SK-N-SH (cell line): ENCODE results near the gene RET. TPM values are rescaled to one million over a fixed set of nuclear protein-coding genes. Genes with fewer than 3 reads are reported as not detected.
"Not testable (repeated sequence)": the region's sequence is repeated elsewhere in the genome, so short reads cannot be mapped to it uniquely, and the experiment has no call there.

ENCODE experiments used
- CTCF ChIA-PET: fragments of 300-600, 350-600 bp; formaldehyde crosslinking; extraction: SDS; loops from one replicate; lab custom pipeline; 2021; lab: Yijun Ruan, JAX
- POLR2A ChIA-PET: fragments of 350-600 bp; sonication (Branson Sonifier 250); formaldehyde crosslinking; extraction: SDS; loops from one replicate; lab custom pipeline; 2020; ENCODE audit warnings: antibody characterized with exemption, inconsistent platforms; lab: Yijun Ruan, JAX
- DNase-seq: peaks from one replicate; pipeline ENCODE4 v3.0.0; 2012
- H2AFZ ChIP-seq: fragments of 200-600 bp; sonication (generic); 2 replicates; pipeline ENCODE4 v1.8.1; 2016; ENCODE audit warnings: antibody characterized with exemption, mild to moderate bottlenecking, low read depth
- H3F3A ChIP-seq: fragments of 200-600 bp; sonication (generic); replicated peaks from 2 replicates; pipeline ENCODE3; 2016; ENCODE audit warnings: antibody characterized with exemption, mild to moderate bottlenecking; ENCODE audit not compliant: insufficient read depth
- H3K27ac ChIP-seq, 2 experiments: fragments of 200-500 bp in 1 of 2; fragments of 200-600 bp in 1 of 2; sonication (Bioruptor generic) in 1 of 2; sonication (generic), shearing (Covaris generic) in 1 of 2; 2 replicates each; pipeline versions ENCODE4 v1.5.1 to v1.6.1; 2014 to 2016; ENCODE audit warnings: low read depth in 2 of 2, inconsistent platforms in 1 of 2, low read length in 1 of 2, mild to moderate bottlenecking in 1 of 2, mixed read lengths in 1 of 2
- H3K27me3 ChIP-seq: fragments of 200-600 bp; sonication (generic), shearing (Covaris generic); 2 replicates; pipeline ENCODE4 v1.6.1; 2016; ENCODE audit warnings: mixed run types; ENCODE audit not compliant: insufficient read depth
- H3K36me3 ChIP-seq, 2 experiments: fragments of 200-500 bp in 1 of 2; fragments of 200-600 bp in 1 of 2; sonication (Bioruptor generic) in 1 of 2; sonication (generic) in 1 of 2; replicated peaks in 1 of 2; 2 replicates each; pipeline versions ENCODE3 to v1.5.1; 2014 to 2016; ENCODE audit warnings: low read length in 1 of 2, mild to moderate bottlenecking in 1 of 2; ENCODE audit not compliant: insufficient read depth in 2 of 2, control insufficient read depth in 1 of 2
- H3K4me1 ChIP-seq, 2 experiments: fragments of 200-500 bp in 1 of 2; fragments of 200-600 bp in 1 of 2; sonication (Bioruptor generic) in 1 of 2; sonication (generic), shearing (Covaris generic) in 1 of 2; 2 replicates each; pipeline versions ENCODE4 v1.5.1 to v1.6.1; 2014 to 2016; ENCODE audit warnings: low read depth in 1 of 2, low read length in 1 of 2, mixed run types in 1 of 2; ENCODE audit not compliant: insufficient read depth in 2 of 2, control insufficient read depth in 1 of 2
- H3K4me2 ChIP-seq: fragments of 200-600 bp; sonication (generic), shearing (Covaris generic); 2 replicates; pipeline ENCODE4 v1.6.1; 2017; ENCODE audit warnings: mixed run types
- H3K4me3 ChIP-seq, 2 experiments: fragments of 200-500 bp in 1 of 2; fragments of 200-600 bp in 1 of 2; sonication (Bioruptor generic) in 1 of 2; sonication (generic), shearing (Covaris generic) in 1 of 2; 2 replicates each; pipeline versions ENCODE4 v1.5.1 to v1.8.1; 2014 to 2016; ENCODE audit warnings: low read depth in 2 of 2, inconsistent platforms in 1 of 2, low read length in 1 of 2, mild to moderate bottlenecking in 1 of 2, mixed read lengths in 1 of 2, moderate library complexity in 1 of 2
- H3K79me2 ChIP-seq: fragments of 200-600 bp; sonication (generic); 2 replicates; pipeline ENCODE4 v1.8.1; 2017; ENCODE audit warnings: mild to moderate bottlenecking; ENCODE audit not compliant: insufficient read depth
- H3K9ac ChIP-seq: fragments of 200-600 bp; sonication (generic); 2 replicates; pipeline ENCODE4 v1.6.1; 2017; ENCODE audit warnings: mixed run types
- H3K9me2 ChIP-seq: fragments of 200-600 bp; sonication (generic); 2 replicates; pipeline ENCODE4 v1.6.1; 2017; ENCODE audit warnings: mixed run types
- H3K9me3 ChIP-seq: fragments of 200-600 bp; sonication (generic); 2 replicates; pipeline ENCODE4 v1.6.1; 2017; ENCODE audit warnings: mixed run types, mild to moderate bottlenecking, moderate library complexity
- H4K20me1 ChIP-seq: fragments of 200-600 bp; sonication (generic); 2 replicates; pipeline ENCODE4 v1.6.1; 2017; ENCODE audit warnings: mild to moderate bottlenecking, mixed run types; ENCODE audit not compliant: insufficient read depth
- EP300 ChIP-seq, 2 experiments: IDR thresholded peaks; 2 replicates each; pipeline versions ENCODE4 v1.4.0 to v1.6.1; 2012; ENCODE audit warnings: borderline replicate concordance in 1 of 2, low read depth in 1 of 2, low read length in 1 of 2
- GATA2 ChIP-seq: sonication (generic); formaldehyde crosslinking; IDR thresholded peaks from 2 replicates; pipeline ENCODE4 v1.5.0; 2020; ENCODE audit warnings: mild to moderate bottlenecking, missing genetic modification reagents
- MXI1 ChIP-seq: IDR thresholded peaks from 2 replicates; pipeline ENCODE4 v1.6.1; 2012; ENCODE audit warnings: mild to moderate bottlenecking, low read depth, low read length, improper control_type of control experiment
- RAD21 ChIP-seq: IDR thresholded peaks from 2 replicates; pipeline ENCODE4 v1.6.1; 2012; ENCODE audit warnings: mild to moderate bottlenecking, low read length
- REST ChIP-seq: IDR thresholded peaks from 2 replicates; pipeline ENCODE4 v1.6.1; 2012; ENCODE audit warnings: mild to moderate bottlenecking, low read depth, low read length, moderate library complexity
- RFX5 ChIP-seq: IDR thresholded peaks from 2 replicates; pipeline ENCODE4 v1.6.1; 2012; ENCODE audit warnings: mild to moderate bottlenecking, improper control_type of control experiment, low read length
- SMC3 ChIP-seq: IDR thresholded peaks from 2 replicates; pipeline ENCODE4 v1.6.1; 2012; ENCODE audit warnings: low read depth, low read length, improper control_type of control experiment
- TCF12 ChIP-seq: IDR thresholded peaks from 2 replicates; pipeline ENCODE4 v1.4.0; 2012
- WGBS: methylation state at CpG from one replicate; pipeline ENCODE4 v1.1.6; 2017; ENCODE audit warnings: low lambda C conversion rate; 5-methylcytosine and 5-hydroxymethylcytosine counted together
- polyA plus RNA-seq, 3 experiments: library from polyadenylated mRNA; depleted of rRNA; stranded (reverse); fragments of >200 nt; gene quantifications; 2 replicates each; pipeline ENCODE4 v1.2.3, GENCODE V29; 2012

RET gene
- polyA plus RNA-seq, 1 of the 3 experiments (the other 2 are of a cell fraction), result 3.2 TPM

GRCh38 chr10:43093423-43094076 lies 16.7 kb downstream of the RET start:
- CTCF ChIA-PET, result interaction anchor here (0.6 to 4.9 kb wide), 11 partner anchors 9 to 227 kb away, joined by 3 to 53 read pairs (median 5); no protein-coding TSS in a partner anchor
- no peak overlapping the region for H3K4me3 ChIP-seq
- TF ChIP-seq SMC3, result peak; percentile 31; the same call in 1 of the 2 replicates
- TF ChIP-seq RFX5, result no peak
- TF ChIP-seq RAD21, result peak; percentile 64
- TF ChIP-seq REST, result peak; percentile 75; the same call in 1 of the 2 replicates
- no peak for TF ChIP-seq TCF12
- TF ChIP-seq, all 33 proteins: peak for 3
- no peaks in the 10 kb centered on the region for H3K79me2 ChIP-seq
- no peak overlapping the region for H3K4me2 ChIP-seq
- no peaks in the 10 kb centered on the region for H3F3A ChIP-seq
- no peaks in the 10 kb centered on the region for H3K9me3 ChIP-seq
- H3K9ac ChIP-seq, result no peak overlapping the region
- peaks cover 0 to 84% of the 10 kb centered on the region in 2 experiments; a peak in 2 of 4 replicates for H3K4me1 ChIP-seq
- 25% methylated on average over 12 of the region's 12 CpGs for WGBS
- DNase-seq, result peak; percentile 84
- no peak overlapping the region for H2AFZ ChIP-seq
- H4K20me1 ChIP-seq, result no peaks in the 10 kb centered on the region
- H3K9me2 ChIP-seq, result no peaks in the 10 kb centered on the region
- POLR2A ChIA-PET, result interaction anchor here (0.6 to 3.1 kb wide), 5 partner anchors 8 to 117 kb away, joined by 3 to 17 read pairs (median 5); no protein-coding TSS in a partner anchor
- no peaks in the 10 kb centered on the region for H3K36me3 ChIP-seq
- H3K27ac ChIP-seq, result peak overlapping the region in 1 of 2 experiments; percentile 56; a peak in 2 of 4 replicates
- H3K27me3 ChIP-seq, result no peaks in the 10 kb centered on the region

GRCh38 chr10:43094085-43094484 lies 17.2 kb downstream of the RET start:
- no peaks in the 10 kb centered on the region for H3K36me3 ChIP-seq
- peaks cover 0 to 82% of the 10 kb centered on the region in 2 experiments; a peak in 2 of 4 replicates for H3K4me1 ChIP-seq
- CTCF ChIA-PET, result interaction anchor here (0.6 to 4.9 kb wide), 14 partner anchors 9 to 227 kb away, joined by 3 to 53 read pairs (median 4); no protein-coding TSS in a partner anchor
- H3K9me2 ChIP-seq, result no peaks in the 10 kb centered on the region
- no peaks in the 10 kb centered on the region for H3K27me3 ChIP-seq
- H3K27ac ChIP-seq, result peak overlapping the region in 1 of 2 experiments; percentile 51; a peak in 1 of 4 replicates
- H3K9me3 ChIP-seq, result no peaks in the 10 kb centered on the region
- no peak overlapping the region for H2AFZ ChIP-seq
- DNase-seq, result peak; percentile 76
- no peak overlapping the region for H3K9ac ChIP-seq
- H3F3A ChIP-seq, result no peaks in the 10 kb centered on the region
- H4K20me1 ChIP-seq, result no peaks in the 10 kb centered on the region
- 55% methylated on average over 7 of the region's 9 CpGs for WGBS
- POLR2A ChIA-PET, result interaction anchor here (0.6 to 3.1 kb wide), 6 partner anchors 9 to 123 kb away, joined by 3 to 17 read pairs (median 5); no protein-coding TSS in a partner anchor
- TF ChIP-seq GATA2, result no peak
- peak in 1 of 2 experiments; percentile 69; a peak in 1 of 4 replicates for TF ChIP-seq EP300 (IDR thresholded peaks at IDR 0.05; ENCODE audit: borderline replicate concordance in 1 of 2, low read depth in 1 of 2, low read length in 1 of 2)
- peak; percentile 86 for TF ChIP-seq MXI1
- no peak overlapping the region for H3K4me2 ChIP-seq
- H3K79me2 ChIP-seq, result no peaks in the 10 kb centered on the region
- H3K4me3 ChIP-seq, result no peak overlapping the region; a peak in 1 of 4 replicates

GRCh38 chr10:43099339-43099738 lies 22.5 kb downstream of the RET start:
- POLR2A ChIA-PET, DNase-seq, H3K4me2 ChIP-seq, H3K36me3 ChIP-seq, H3K9me2 ChIP-seq, H3K27me3 ChIP-seq, H3K4me3 ChIP-seq, H3K9ac ChIP-seq, H3F3A ChIP-seq, H4K20me1 ChIP-seq, H3K9me3 ChIP-seq, H3K79me2 ChIP-seq, H2AFZ ChIP-seq: not testable (repeated sequence)
- CTCF ChIA-PET, result interaction anchor here (0.6 to 1.4 kb wide), 4 partner anchors 16 to 232 kb away, joined by 3 to 5 read pairs (median 4); no protein-coding TSS in a partner anchor
- Histone ChIP-seq H3K27ac (peak overlapping the region in 1 of 2 experiments; percentile 63; a peak in 2 of 4 replicates), H3K4me1 (peaks cover 0 to 72% of the 10 kb centered on the region in 2 experiments; a peak in 2 of 4 replicates)
- 74% methylated on average over 6 of the region's 6 CpGs for WGBS
